ENCODE measurements around the gene DGAT2. TPM values are rescaled to one million over a fixed set of nuclear protein-coding genes. Genes with fewer than 3 reads are reported as not detected.

The DGAT2 gene
- total RNA-seq, 1 experiment from 2014 or later, result 1.6 TPM

GRCh38 chr11:75760243-75760642 is 8.3 kb upstream of the DGAT2 start (continued):
- TF ChIP-seq ZMAT4 (CRISPR knock-in tag; IDR thresholded peaks at IDR 0.05) (no peak), ATF6 (CRISPR knock-in tag; IDR thresholded peaks at IDR 0.05) (no peak), TCF7 (CRISPR knock-in tag; IDR thresholded peaks at IDR 0.05; ENCODE audit: low read depth) (no peak), AFF4 (CRISPR knock-in tag; IDR thresholded peaks at IDR 0.05; ENCODE audit: borderline replicate concordance) (no peak), HMGA2 (CRISPR knock-in tag; IDR thresholded peaks at IDR 0.05) (no peak), ARID4B (CRISPR knock-in tag; IDR thresholded peaks at IDR 0.05; ENCODE audit: borderline replicate concordance) (no peak), ESRRA (CRISPR knock-in tag; IDR thresholded peaks at IDR 0.05; ENCODE audit: borderline replicate concordance) (no peak)

GRCh38 chr11:75760710-75761493 is 7.7 kb upstream of the DGAT2 start:
- Mint-ChIP-seq H3K27me3 (ENCODE audit: low read depth) (peaks cover 4% of the 10 kb centered on the region), H3K4me3 (no peak overlapping the region), H3K9me3 (no peaks in the 10 kb centered on the region), H3K27ac (no peak overlapping the region), H3K36me3 (no peaks in the 10 kb centered on the region), H3K4me1 (no peaks in the 10 kb centered on the region)
- ATAC-seq (no peak), DNase-seq (ENCODE audit: low spot score) (no peak)
- ChIA-PET CTCF (interaction anchor here (0.6 to 1.0 kb wide), 2 partner anchors 14 to 163 kb away, joined by 3 read pairs; no protein-coding TSS in a partner anchor), POLR2A (interaction anchor here (0.5 kb wide), 1 partner anchor 1024 kb away, joined by 3 read pairs; no protein-coding TSS in a partner anchor)
- TF ChIP-seq SMAD4 (CRISPR knock-in tag; IDR thresholded peaks at IDR 0.05), result no peak
- no peak for TF ChIP-seq ZMAT4 (CRISPR knock-in tag; IDR thresholded peaks at IDR 0.05)
- no peak for TF ChIP-seq STAT6 (CRISPR knock-in tag; conservative IDR thresholded peaks at IDR 0.05; ENCODE audit: low read depth)
- TF ChIP-seq ZNF281 (CRISPR knock-in tag; IDR thresholded peaks at IDR 0.05), result no peak
- TF ChIP-seq ARID4B (CRISPR knock-in tag; IDR thresholded peaks at IDR 0.05; ENCODE audit: borderline replicate concordance), result no peak

Data from WTC11 (cell line).